HUDEP-2 (cell line): ENCODE measurements around the gene SRCIN1.
"Not testable (repeated sequence)": the region's sequence is repeated elsewhere in the genome, so short reads cannot be mapped to it uniquely, and the experiment has no call there.

ENCODE experiments used
- DNase-seq, 76 experiments: peaks; one replicate each; lab custom pipeline; 2025; ENCODE audit not compliant: unreplicated experiment in 76 of 76; lab: John Stamatoyannopoulos, UW

Gene SRCIN1

GRCh38 chr17:38547444-38547843 is 58.3 kb downstream of the SRCIN1 start:
- no peak for DNase-seq

GRCh38 chr17:38546396-38546795 is 59.4 kb downstream of the SRCIN1 start:
- no peak for DNase-seq

GRCh38 chr17:38545531-38546225 is 60.1 kb downstream of the SRCIN1 start:
- DNase-seq, result no peak

GRCh38 chr17:38544839-38545209 is 60.9 kb downstream of the SRCIN1 start:
- no peak for DNase-seq

GRCh38 chr17:38544175-38544838 is 61.4 kb downstream of the SRCIN1 start:
- no peak for DNase-seq

GRCh38 chr17:38543403-38544174 is 62.2 kb downstream of the SRCIN1 start:
- no peak for DNase-seq

- DNase-seq, result no peak
Measured at GRCh38 chr17:38542286-38542685, 63.5 kb downstream of the SRCIN1 start.

- no peak for DNase-seq
Measured at GRCh38 chr17:38541281-38541680, 64.5 kb downstream of the SRCIN1 start.

- DNase-seq, result no peak
Measured at GRCh38 chr17:38540514-38541045, 65.2 kb downstream of the SRCIN1 start.

- DNase-seq, result no peak
Measured at GRCh38 chr17:38539386-38539785, 66.4 kb downstream of the SRCIN1 start.

- DNase-seq, result no peak
Measured at GRCh38 chr17:38538906-38539305, 66.8 kb downstream of the SRCIN1 start.

- no peak for DNase-seq
Measured at GRCh38 chr17:38536661-38537060, 69.1 kb downstream of the SRCIN1 start.

GRCh38 chr17:38535886-38536285 is 69.9 kb downstream of the SRCIN1 start:
- no peak for DNase-seq

- DNase-seq, result no peak
Measured at GRCh38 chr17:38534498-38534885, 71.3 kb downstream of the SRCIN1 start.

GRCh38 chr17:38533866-38534497 is 71.8 kb downstream of the SRCIN1 start:
- DNase-seq, result no peak

GRCh38 chr17:38533241-38533640 is 72.5 kb downstream of the SRCIN1 start:
- no peak for DNase-seq

- DNase-seq, result no peak
Measured at GRCh38 chr17:38532451-38532850, 73.3 kb downstream of the SRCIN1 start.

- DNase-seq, result not testable (repeated sequence)
Measured at GRCh38 chr17:38531761-38532160, 74.0 kb downstream of the SRCIN1 start.

GRCh38 chr17:38530856-38531255 is 74.9 kb downstream of the SRCIN1 start:
- not testable (repeated sequence) for DNase-seq

GRCh38 chr17:38528141-38528540 is 77.6 kb downstream of the SRCIN1 start:
- not testable (repeated sequence) for DNase-seq

GRCh38 chr17:38526526-38526925 is 79.2 kb downstream of the SRCIN1 start:
- DNase-seq, result not testable (repeated sequence)
